Left ventricle myocardium inferior (tissue), 1 donor: Measurements from ENCODE around the gene DHRS7B. TPM values are rescaled to one million over a fixed set of nuclear protein-coding genes. Genes with fewer than 3 reads are reported as not detected.
A peak's percentile ranks its signal among the peaks of the same experiment; 100 is the strongest.
"Not testable (repeated sequence)": the region's sequence is repeated elsewhere in the genome, so short reads cannot be mapped to it uniquely, and the experiment has no call there.

ENCODE experiments used
- DNase-seq: peaks from one replicate; pipeline ENCODE4 v3.0.0-alpha.2; 2020
- H3K27ac ChIP-seq: fragments of 200-600 bp; replicated peaks from 2 replicates; pipeline ENCODE4 v1.8.0; 2021
- H3K27me3 ChIP-seq: fragments of 200-600 bp; 2 replicates; pipeline ENCODE4 v1.8.0; 2021; ENCODE audit warnings: low read depth
- H3K36me3 ChIP-seq: fragments of 200-600 bp; 2 replicates; pipeline ENCODE4 v1.8.0; 2021
- H3K4me1 ChIP-seq: fragments of 200-600 bp; 2 replicates; pipeline ENCODE4 v1.8.0; 2021
- H3K4me3 ChIP-seq: fragments of 200-600 bp; 2 replicates; pipeline ENCODE4 v1.8.0; 2021; ENCODE audit warnings: mild to moderate bottlenecking, moderate library complexity
- H3K9me3 ChIP-seq: fragments of 200-600 bp; replicated peaks from 2 replicates; pipeline ENCODE4 v1.8.0; 2021
- intact Hi-C: fragments of 100-400 bp; cut with micrococcal nuclease; formaldehyde crosslinking; loops from one replicate; pipeline ENCODE4 v1.11.0; 2022
- total RNA-seq: library from RNA; stranded (reverse); fragmentation: NEBNext Ultra II Directional; extraction: Animal tissue kit (Norgen Biotek cat#: 25700); gene quantifications from one replicate; pipeline ENCODE4 v1.2.1, GENCODE V29; 2021
- TF ChIP-seq, protein P1 (sequence below): fragments of 200-600 bp; IDR thresholded peaks from 2 replicates; pipeline ENCODE4 v1.8.0; 2021; ENCODE audit warnings: antibody characterized with exemption, mild to moderate bottlenecking, borderline replicate concordance
- donor health status: DM: no; HTN: yes; CAD: no; lungs with severe emphysema.

DHRS7B gene
- total RNA-seq, 1 donor from 2014 or later, result 33.4 TPM

DNA sequence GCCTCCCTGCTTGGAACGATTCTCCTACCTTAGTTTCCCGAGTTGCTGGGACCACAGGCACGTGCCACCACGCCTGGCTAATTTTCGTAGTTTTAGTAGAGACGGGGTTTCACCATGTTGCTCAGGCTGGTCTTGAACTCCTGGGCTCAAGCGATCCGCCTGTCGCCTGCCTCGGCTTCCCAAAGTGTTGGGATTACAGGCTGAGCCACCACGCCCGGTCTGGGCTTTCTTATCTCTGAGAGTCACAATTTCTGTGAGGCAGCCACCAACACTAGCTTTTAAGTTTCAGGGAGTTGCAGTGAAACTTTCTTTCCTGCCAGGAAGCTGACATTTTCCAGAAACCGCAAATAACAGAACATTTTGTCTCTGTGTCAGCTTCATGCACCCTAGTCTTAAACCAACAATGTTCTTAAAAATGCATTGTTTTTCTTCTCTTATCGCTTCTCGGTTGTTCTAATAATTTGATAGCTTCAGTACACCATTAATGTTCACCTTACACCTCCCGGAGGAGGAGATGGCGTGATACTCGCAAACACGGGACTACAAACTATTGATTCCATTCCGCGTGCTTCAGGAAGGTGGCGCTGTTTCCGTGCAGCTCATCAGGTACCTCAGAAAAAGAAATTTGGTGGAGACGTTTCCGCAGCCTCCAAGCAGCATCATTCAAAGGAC lies 7.4 kb upstream of the DHRS7B start:
- peak; percentile 53 for DNase-seq
- intact Hi-C loops, result no loop called here
- Histone ChIP-seq H3K4me3 (peak overlapping the region; percentile 3), H3K4me1 (peaks cover 13% of the 10 kb centered on the region), H3K36me3 (no peaks in the 10 kb centered on the region), H3K27me3 (no peaks in the 10 kb centered on the region), H3K9me3 (no peaks in the 10 kb centered on the region), H3K27ac (peak overlapping the region; percentile 53)
- TF ChIP-seq, protein P1, sequence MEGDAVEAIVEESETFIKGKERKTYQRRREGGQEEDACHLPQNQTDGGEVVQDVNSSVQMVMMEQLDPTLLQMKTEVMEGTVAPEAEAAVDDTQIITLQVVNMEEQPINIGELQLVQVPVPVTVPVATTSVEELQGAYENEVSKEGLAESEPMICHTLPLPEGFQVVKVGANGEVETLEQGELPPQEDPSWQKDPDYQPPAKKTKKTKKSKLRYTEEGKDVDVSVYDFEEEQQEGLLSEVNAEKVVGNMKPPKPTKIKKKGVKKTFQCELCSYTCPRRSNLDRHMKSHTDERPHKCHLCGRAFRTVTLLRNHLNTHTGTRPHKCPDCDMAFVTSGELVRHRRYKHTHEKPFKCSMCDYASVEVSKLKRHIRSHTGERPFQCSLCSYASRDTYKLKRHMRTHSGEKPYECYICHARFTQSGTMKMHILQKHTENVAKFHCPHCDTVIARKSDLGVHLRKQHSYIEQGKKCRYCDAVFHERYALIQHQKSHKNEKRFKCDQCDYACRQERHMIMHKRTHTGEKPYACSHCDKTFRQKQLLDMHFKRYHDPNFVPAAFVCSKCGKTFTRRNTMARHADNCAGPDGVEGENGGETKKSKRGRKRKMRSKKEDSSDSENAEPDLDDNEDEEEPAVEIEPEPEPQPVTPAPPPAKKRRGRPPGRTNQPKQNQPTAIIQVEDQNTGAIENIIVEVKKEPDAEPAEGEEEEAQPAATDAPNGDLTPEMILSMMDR, result peak; percentile 84

DNA sequence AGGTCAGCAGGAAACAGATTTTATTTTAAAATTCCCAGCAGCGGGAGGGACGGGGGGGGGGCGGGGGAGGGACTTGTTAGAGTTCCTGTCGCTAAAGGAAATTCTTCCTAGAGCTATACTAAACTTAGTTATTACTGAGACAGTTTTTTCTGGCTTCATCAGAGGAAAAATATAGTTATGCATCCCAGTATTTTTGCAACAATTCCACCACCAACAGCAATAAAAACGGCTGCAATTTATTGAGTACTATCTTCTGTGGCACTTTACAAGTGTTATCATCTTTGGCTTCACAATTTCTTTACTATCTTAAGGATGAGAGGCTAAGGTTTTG lies 6.9 kb upstream of the DHRS7B start:
- Histone ChIP-seq H3K4me3 (peak overlapping the region; percentile 3), H3K27ac (peak overlapping the region; percentile 72), H3K27me3 (no peaks in the 10 kb centered on the region)

DNA sequence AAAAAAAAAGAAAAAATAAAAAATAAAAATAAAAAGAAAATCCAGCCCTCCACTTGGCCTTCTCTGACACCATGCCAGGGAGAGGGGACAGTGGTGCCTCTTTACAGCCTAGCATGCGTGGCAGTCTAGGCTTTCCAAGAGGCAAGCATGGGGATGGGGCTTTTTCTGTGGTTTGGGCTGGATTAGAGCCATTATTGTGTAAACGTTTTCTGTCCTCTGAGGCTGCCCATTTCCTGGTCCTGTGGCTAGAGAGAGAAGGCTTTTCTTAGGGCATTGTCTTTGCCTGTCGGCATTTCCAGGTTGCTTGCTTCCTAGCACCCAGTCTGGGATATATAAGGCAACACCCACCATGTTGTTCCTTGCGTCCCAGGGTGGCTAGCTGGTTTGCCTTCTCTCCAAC lies 2.7 kb upstream of the DHRS7B start:
- H3K27me3 ChIP-seq, result no peaks in the 10 kb centered on the region
- no peaks in the 10 kb centered on the region for H3K9me3 ChIP-seq
- H3K36me3 ChIP-seq, result no peaks in the 10 kb centered on the region
- no peak overlapping the region for H3K27ac ChIP-seq
- intact Hi-C loops, result loop anchor here (5.0 kb wide), 1 partner anchor 388 kb away; no protein-coding TSS in a partner anchor
- no peak for DNase-seq
- H3K4me1 ChIP-seq, result peaks cover 42% of the 10 kb centered on the region
- TF ChIP-seq, protein P1, result no peak
- H3K4me3 ChIP-seq, result no peak overlapping the region

More for the DNA sequence above, 6.9 kb upstream of the DHRS7B start:
- Histone ChIP-seq H3K36me3 (no peaks in the 10 kb centered on the region), H3K4me1 (peaks cover 13% of the 10 kb centered on the region), H3K9me3 (no peaks in the 10 kb centered on the region)
- no peak for DNase-seq
- intact Hi-C loops, result loop anchor here (5.0 kb wide), 1 partner anchor 392 kb away; no protein-coding TSS in a partner anchor
- TF ChIP-seq, protein P1, result no peak

DNA sequence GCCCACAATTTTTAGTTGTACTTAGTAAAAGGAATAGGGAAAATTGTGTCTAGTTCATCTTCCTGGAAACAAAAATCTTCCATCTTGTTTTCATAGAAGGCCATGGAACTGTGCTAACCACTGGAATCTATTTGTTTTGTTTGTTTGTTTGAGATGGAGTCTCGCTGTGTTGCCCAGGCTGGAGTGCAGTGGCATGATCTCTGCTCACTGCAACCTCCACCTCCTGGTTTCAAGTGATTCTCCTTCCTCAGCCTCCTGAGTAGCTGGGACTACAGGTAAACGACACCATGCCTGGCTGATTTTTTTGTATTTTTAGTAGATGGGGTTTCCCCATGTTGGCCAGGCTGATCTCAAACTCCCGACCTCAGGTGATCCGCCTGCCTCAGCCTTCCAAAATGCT lies 2.2 kb upstream of the DHRS7B start:
- H3K36me3 ChIP-seq, H3K27me3 ChIP-seq, H3K4me3 ChIP-seq, H3K9me3 ChIP-seq, DNase-seq, H3K27ac ChIP-seq: not testable (repeated sequence)
- peaks cover 41% of the 10 kb centered on the region for H3K4me1 ChIP-seq
- intact Hi-C loops, result loop anchor here (5.0 kb wide), 1 partner anchor 388 kb away; no protein-coding TSS in a partner anchor

DNA sequence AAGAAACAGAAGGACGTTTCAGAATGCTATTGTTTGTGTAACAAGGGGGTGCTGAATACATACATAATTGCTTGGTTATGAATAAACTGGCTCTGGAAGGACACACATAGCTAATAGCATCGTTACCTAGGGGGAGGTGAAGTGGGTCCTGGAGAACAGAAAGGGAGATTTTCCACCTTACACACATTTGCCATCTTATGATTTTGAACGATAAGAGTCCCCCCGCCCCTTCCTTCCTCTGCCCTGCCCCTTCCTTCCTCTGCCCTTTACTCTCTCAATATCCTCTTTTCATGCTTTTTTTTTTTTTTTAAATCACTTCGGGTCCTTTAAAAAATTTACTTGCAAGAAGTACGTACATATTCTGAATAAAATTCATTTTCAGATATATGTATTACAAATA lies 902 bp upstream of the DHRS7B start:
- intact Hi-C loops, result loop anchor here (5.0 kb wide), 1 partner anchor 84 kb away; the partner anchor contains the start of gene USP22
- Histone ChIP-seq H3K9me3 (no peaks in the 10 kb centered on the region), H3K27ac (peak overlapping the region; percentile 93), H3K36me3 (no peaks in the 10 kb centered on the region), H3K27me3 (no peaks in the 10 kb centered on the region), H3K4me3 (peak overlapping the region; percentile 90), H3K4me1 (peaks cover 36% of the 10 kb centered on the region)
- TF ChIP-seq, protein P1, result no peak
- DNase-seq, result no peak

DNA sequence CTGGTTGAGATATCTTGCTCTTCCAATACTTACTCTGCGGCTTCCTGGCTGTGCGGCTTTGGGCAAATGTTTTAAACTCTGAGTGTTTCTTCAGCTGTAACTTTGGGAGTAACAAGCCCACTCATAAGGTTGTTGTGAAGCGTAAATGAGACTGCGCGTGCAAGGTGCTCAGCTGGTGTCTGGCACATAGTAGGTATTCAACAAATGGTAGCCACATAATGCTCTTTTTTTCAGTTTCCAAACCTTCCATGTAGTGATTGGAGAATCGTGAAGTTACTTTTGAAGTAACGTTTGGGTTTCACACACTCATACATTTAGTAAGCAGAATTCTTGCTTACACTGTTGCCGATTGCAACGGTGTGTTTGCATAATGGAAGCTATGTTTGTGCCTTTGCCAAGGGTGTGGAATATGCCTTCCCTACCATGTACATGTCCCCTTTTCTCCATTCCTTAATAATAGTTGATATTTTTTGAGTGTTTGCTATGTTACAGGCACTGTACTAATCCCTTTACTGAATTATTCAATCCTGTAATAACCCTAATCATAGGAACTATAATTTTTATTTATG lies 829 bp downstream of the DHRS7B start:
- intact Hi-C loops, result loop anchor here (5.0 kb wide), 1 partner anchor 85 kb away; the partner anchor contains the start of gene USP22
- TF ChIP-seq, protein P1, result no peak

More for the DNA sequence above, 829 bp downstream of the DHRS7B start:
- Histone ChIP-seq H3K27ac (peak overlapping the region; percentile 93), H3K9me3 (no peaks in the 10 kb centered on the region), H3K36me3 (no peaks in the 10 kb centered on the region), H3K4me1 (peaks cover 52% of the 10 kb centered on the region), H3K4me3 (peak overlapping the region; percentile 90), H3K27me3 (no peaks in the 10 kb centered on the region)
- DNase-seq, result no peak
